ENCODE data around the gene ALPG.

GRCh38 chr2:232390661-232391060, 16.0 kb upstream of the ALPG start:
- TF ChIP-seq CTCF (IDR thresholded peaks at IDR 0.05) = no peak
- no peak for TF ChIP-seq EZH2phosphoT487 (IDR thresholded peaks at IDR 0.05)
